ENCODE measurements around the gene TSHZ2. TPM values are rescaled to one million over a fixed set of nuclear protein-coding genes. Genes with fewer than 3 reads are reported as not detected.

The TSHZ2 gene
- total RNA-seq, 1 donor from 2014 or later: 1.6 TPM

DNA sequence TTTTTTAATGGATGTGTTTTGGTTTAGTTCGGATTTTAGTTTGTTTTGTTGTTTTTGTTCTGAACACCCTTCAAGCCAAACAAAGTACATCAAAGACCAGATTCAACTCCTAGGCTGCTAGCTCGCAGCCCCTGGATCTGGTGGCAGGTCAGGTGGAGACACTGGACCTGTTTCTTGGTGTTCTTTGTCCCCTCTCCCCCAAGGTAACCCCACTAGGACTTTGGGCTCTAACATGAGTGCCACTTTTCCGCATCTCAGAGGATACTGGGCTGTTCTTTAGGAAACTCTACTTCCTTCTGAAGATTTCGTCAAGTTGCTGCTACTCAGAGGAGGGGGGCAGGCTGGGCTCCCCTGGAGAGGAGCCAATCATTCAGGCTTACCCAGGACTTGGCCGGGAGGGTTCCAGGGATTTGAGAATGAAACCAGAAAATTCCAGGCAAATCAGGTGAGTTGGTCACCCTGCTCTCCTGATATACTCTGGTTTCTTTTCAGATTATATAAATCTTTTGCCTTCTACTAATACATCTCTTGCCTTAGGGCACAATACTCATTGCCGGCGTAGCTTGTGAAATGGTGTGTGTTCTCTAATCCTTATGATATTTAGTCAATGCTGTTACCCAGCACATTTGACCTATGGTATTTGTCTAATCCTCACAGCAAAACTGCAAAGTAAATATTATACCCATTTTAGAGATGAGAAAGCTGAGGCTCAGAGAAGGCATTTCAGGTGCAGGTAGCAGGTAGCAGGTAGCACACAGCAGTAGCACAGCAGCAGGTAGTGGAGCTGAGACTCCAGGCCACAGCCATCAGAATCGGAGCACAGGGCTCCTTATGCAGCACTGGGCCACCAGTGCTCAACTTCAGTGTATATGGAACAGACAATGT, 291.6 kb downstream of the TSHZ2 start:
- no peaks in the 10 kb centered on the region for H3K36me3 ChIP-seq (ENCODE audit: control insufficient read depth, insufficient read depth, low read length)
- TF ChIP-seq, protein P1, sequence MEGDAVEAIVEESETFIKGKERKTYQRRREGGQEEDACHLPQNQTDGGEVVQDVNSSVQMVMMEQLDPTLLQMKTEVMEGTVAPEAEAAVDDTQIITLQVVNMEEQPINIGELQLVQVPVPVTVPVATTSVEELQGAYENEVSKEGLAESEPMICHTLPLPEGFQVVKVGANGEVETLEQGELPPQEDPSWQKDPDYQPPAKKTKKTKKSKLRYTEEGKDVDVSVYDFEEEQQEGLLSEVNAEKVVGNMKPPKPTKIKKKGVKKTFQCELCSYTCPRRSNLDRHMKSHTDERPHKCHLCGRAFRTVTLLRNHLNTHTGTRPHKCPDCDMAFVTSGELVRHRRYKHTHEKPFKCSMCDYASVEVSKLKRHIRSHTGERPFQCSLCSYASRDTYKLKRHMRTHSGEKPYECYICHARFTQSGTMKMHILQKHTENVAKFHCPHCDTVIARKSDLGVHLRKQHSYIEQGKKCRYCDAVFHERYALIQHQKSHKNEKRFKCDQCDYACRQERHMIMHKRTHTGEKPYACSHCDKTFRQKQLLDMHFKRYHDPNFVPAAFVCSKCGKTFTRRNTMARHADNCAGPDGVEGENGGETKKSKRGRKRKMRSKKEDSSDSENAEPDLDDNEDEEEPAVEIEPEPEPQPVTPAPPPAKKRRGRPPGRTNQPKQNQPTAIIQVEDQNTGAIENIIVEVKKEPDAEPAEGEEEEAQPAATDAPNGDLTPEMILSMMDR (IDR thresholded peaks at IDR 0.05; ENCODE audit: insufficient read depth, low read length, severe bottlenecking): no peak
- no peak for FAIRE-seq
- DNase-seq (ENCODE audit: low read depth): no peak
- H3K27me3 ChIP-seq (ENCODE audit: control insufficient read depth, insufficient read depth, low read length): no peaks in the 10 kb centered on the region
- no peak overlapping the region for H3K4me3 ChIP-seq (ENCODE audit: low read depth, low read length)

DNA sequence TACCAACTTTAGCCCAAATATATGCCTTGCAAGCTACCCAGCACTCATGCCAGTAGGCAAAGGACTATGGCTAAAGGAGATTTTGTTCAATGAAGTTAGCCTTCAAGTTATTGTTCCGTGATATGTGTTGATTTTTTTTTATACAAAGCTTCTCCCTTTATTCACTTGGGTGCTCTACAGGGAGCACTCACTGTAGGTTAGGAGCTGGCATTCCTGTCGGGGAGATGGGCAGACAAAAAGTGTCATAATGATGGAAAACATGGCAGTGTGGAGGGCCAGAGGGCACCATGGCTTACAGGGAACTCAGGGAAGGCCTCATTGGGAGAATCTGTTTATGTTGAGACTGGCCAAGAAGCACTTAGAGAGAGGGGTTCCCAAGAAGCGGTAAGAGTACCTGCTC, 292.4 kb downstream of the TSHZ2 start:
- Histone ChIP-seq H3K36me3 (ENCODE audit: control insufficient read depth, insufficient read depth, low read length) (no peaks in the 10 kb centered on the region), H3K27me3 (ENCODE audit: control insufficient read depth, insufficient read depth, low read length) (no peaks in the 10 kb centered on the region), H3K4me3 (ENCODE audit: low read depth, low read length) (no peak overlapping the region)
- TF ChIP-seq, protein P1 (IDR thresholded peaks at IDR 0.05; ENCODE audit: insufficient read depth, low read length, severe bottlenecking): no peak
- no peak for DNase-seq (ENCODE audit: low read depth)
- no peak for FAIRE-seq

DNA sequence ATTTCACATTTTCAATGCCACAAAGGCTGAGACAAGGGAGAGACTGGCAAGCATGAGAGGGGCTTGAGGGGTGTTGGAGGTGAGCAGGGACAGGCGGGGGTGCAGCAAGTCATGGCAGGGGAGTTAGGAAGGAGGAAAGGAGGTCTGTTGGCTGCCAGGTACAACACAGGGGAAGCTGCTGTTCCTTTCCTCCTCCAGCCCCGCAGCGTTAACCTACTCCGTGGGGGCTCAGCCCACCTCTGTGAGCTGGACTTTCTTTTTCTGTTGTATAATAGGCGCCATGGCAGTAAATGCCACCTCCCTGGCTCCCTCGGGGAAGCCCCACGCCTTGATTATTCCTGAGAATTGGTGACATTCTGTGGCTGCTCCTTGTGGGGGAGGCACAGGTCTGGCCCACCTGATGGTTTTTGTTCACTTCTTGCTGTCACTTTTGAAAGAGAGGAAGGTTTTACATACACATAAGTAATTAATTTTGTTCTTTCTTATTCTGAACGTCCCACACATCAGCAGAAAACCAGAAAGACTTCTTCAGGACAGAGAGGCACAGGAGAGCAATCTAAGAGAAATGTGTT, 293.2 kb downstream of the TSHZ2 start:
- TF ChIP-seq, protein P1 (IDR thresholded peaks at IDR 0.05; ENCODE audit: insufficient read depth, low read length, severe bottlenecking): no peak
- Histone ChIP-seq H3K36me3 (ENCODE audit: control insufficient read depth, insufficient read depth, low read length) (no peaks in the 10 kb centered on the region), H3K4me3 (ENCODE audit: low read depth, low read length) (no peak overlapping the region), H3K27me3 (ENCODE audit: control insufficient read depth, insufficient read depth, low read length) (no peaks in the 10 kb centered on the region)
- no peak for FAIRE-seq
- DNase-seq (ENCODE audit: low read depth): no peak

DNA sequence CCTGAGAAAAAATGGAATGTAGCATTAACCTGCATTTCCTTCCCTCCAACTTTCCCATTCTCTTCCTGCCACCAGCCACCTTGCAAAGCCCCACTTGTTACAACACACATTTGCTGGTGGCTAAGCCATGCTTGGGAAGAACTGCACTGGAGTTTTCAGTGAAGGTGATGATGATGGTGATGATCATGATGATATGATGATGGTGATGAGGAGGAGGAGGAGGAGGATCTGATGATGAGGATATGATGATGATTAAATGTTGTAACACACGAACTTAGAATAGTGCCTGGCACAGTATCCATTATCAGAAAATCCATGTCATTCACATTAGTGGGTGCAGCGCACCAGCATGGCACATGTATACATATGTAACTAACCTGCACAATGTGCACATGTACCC, 297.2 kb downstream of the TSHZ2 start:
- no peaks in the 10 kb centered on the region for H3K27me3 ChIP-seq (ENCODE audit: control insufficient read depth, insufficient read depth, low read length)
- DNase-seq (ENCODE audit: low read depth): no peak
- no peak overlapping the region for H3K4me3 ChIP-seq (ENCODE audit: low read depth, low read length)
- TF ChIP-seq, protein P1 (IDR thresholded peaks at IDR 0.05; ENCODE audit: insufficient read depth, low read length, severe bottlenecking): no peak
- no peaks in the 10 kb centered on the region for H3K36me3 ChIP-seq (ENCODE audit: control insufficient read depth, insufficient read depth, low read length)
- FAIRE-seq: no peak

DNA sequence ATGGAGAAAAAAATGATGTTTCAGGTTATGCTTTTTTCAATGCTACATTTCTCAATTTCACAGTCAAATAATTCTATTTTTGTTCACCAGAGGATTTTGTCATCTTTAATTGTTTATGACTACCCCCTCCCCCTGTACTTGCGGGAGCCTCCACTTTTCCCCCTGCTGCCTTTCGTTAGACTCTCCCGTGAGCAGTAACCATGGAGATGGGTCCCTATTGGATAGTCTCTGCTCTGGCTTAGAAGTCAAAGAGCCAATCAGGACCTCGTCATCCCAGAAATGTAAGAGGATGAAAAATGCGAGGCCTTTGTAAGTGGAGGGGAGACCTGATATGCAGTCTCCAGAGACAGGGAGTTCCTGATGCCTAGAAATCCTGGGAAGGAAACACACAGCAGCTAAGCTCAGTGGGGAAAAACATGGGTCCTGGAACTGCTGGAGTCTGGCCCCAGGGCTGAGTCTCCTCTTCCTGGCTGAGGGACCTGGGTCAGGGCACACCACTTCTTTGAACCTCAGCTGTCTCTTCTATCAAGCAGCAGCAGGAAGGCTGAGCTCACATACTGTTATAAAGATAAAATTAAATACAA, 298.7 kb downstream of the TSHZ2 start:
- FAIRE-seq: no peak
- TF ChIP-seq, protein P1 (IDR thresholded peaks at IDR 0.05; ENCODE audit: insufficient read depth, low read length, severe bottlenecking): no peak
- no peak for DNase-seq (ENCODE audit: low read depth)
- Histone ChIP-seq H3K36me3 (ENCODE audit: control insufficient read depth, insufficient read depth, low read length) (no peaks in the 10 kb centered on the region), H3K27me3 (ENCODE audit: control insufficient read depth, insufficient read depth, low read length) (no peaks in the 10 kb centered on the region), H3K4me3 (ENCODE audit: low read depth, low read length) (no peak overlapping the region)
